HepG2 (cell line): ENCODE measurements around the gene SSBP4. TPM values are rescaled to one million over a fixed set of nuclear protein-coding genes. Genes with fewer than 3 reads are reported as not detected.
A peak's percentile ranks its signal among the peaks of the same experiment; 100 is the strongest.

ENCODE experiments used
- CBFB ChIP-seq: sonication (generic); formaldehyde crosslinking; IDR thresholded peaks from 2 replicates; pipeline ENCODE4 v1.4.0; 2020; ENCODE audit warnings: missing genetic modification reagents
- CBX2 ChIP-seq, 2 experiments: fragments of 200-600 bp in 1 of 2; sonication (generic); formaldehyde crosslinking in 1 of 2; IDR thresholded peaks; 2 replicates each; pipeline versions ENCODE4 v1.7.0 to v1.8.1; 2018 to 2022; ENCODE audit warnings: low read depth in 2 of 2, low read length in 1 of 2, mild to moderate bottlenecking in 1 of 2, missing genetic modification reagents in 1 of 2
- HOXA5 ChIP-seq: sonication (generic); formaldehyde crosslinking; IDR thresholded peaks from 2 replicates; pipeline ENCODE4 v1.4.0; 2020; ENCODE audit warnings: missing genetic modification reagents
- MAFG ChIP-seq: sonication (generic); formaldehyde crosslinking; IDR thresholded peaks from 2 replicates; pipeline ENCODE4 v1.5.1; 2020; ENCODE audit warnings: mild to moderate bottlenecking, missing genetic modification reagents
- NFYB ChIP-seq: sonication (generic); formaldehyde crosslinking; IDR thresholded peaks from 2 replicates; pipeline ENCODE4 v1.4.0; 2020; ENCODE audit warnings: missing genetic modification reagents
- NR1H2 ChIP-seq: sonication (generic); formaldehyde crosslinking; IDR thresholded peaks from 2 replicates; pipeline ENCODE4 v1.8.1; 2022; ENCODE audit warnings: low read depth, missing genetic modification reagents, borderline replicate concordance
- RXRB ChIP-seq: IDR thresholded peaks from 2 replicates; pipeline ENCODE4 v1.6.1; 2016; ENCODE audit warnings: borderline replicate concordance, missing genetic modification reagents, missing compliant biosample characterization
- YY1 ChIP-seq: IDR thresholded peaks from 2 replicates; pipeline ENCODE4 v1.6.1; 2011; ENCODE audit warnings: low read length, low read depth, moderate library complexity, mild to moderate bottlenecking; ENCODE audit not compliant: insufficient read depth, insufficient replicate concordance
- ZFP36L2 ChIP-seq: sonication (generic); formaldehyde crosslinking; IDR thresholded peaks from 2 replicates; pipeline ENCODE4 v1.4.0; 2020; ENCODE audit warnings: missing genetic modification reagents
- ZNF12 ChIP-seq: sonication (generic); formaldehyde crosslinking; IDR thresholded peaks from 2 replicates; pipeline ENCODE4 v1.5.0; 2020; ENCODE audit warnings: missing genetic modification reagents
- ZNF224 ChIP-seq: sonication (generic); formaldehyde crosslinking; IDR thresholded peaks from 2 replicates; pipeline ENCODE4 v1.5.0; 2020; ENCODE audit warnings: mild to moderate bottlenecking, missing genetic modification reagents
- ZNF446 ChIP-seq: sonication (generic); formaldehyde crosslinking; IDR thresholded peaks from 2 replicates; pipeline ENCODE4 v1.5.0; 2020; ENCODE audit warnings: mild to moderate bottlenecking, missing genetic modification reagents
- ZNF7 ChIP-seq: IDR thresholded peaks from 2 replicates; pipeline ENCODE4 v1.6.1; 2016; ENCODE audit warnings: missing biosample characterization, missing genetic modification reagents
- ZNF792 ChIP-seq: IDR thresholded peaks from 2 replicates; pipeline ENCODE4 v1.6.1; 2016
- polyA plus RNA-seq, 8 experiments: library from polyadenylated mRNA; depleted of rRNA in 3 of 8; stranded (reverse) in 7 of 8; unstranded in 1 of 8; fragments of >200 nt; fragmentation: Illumina TruSeq in 4 of 8; extraction: Trizol in 4 of 8; gene quantifications; 2 replicates each; pipeline versions ENCODE4 v1.2.1 to v1.2.3, GENCODE V29; 2011 to 2016; ENCODE audit warnings: low read depth in 4 of 8, missing spikeins in 1 of 8, mixed read lengths in 1 of 8; ENCODE audit not compliant: insufficient read depth in 1 of 8
- total RNA-seq, 5 experiments: library from RNA; depleted of rRNA; stranded (reverse); fragments of >200 nt; fragmentation: Illumina TruSeq; extraction: Trizol; gene quantifications; 2 replicates each; pipeline ENCODE4 v1.2.3, GENCODE V29; 2016; ENCODE audit warnings: low read depth in 1 of 5
- TF ChIP-seq, protein P1 (sequence below): sonication (generic); formaldehyde crosslinking; IDR thresholded peaks from 2 replicates; pipeline ENCODE4 v1.5.1; 2020; ENCODE audit warnings: missing genetic modification reagents, mild to moderate bottlenecking, borderline replicate concordance
- TF ChIP-seq, protein P2 (sequence below): sonication (generic); formaldehyde crosslinking; conservative IDR thresholded peaks from 2 replicates; pipeline ENCODE4 v1.8.0; 2022; ENCODE audit warnings: mild to moderate bottlenecking, moderate library complexity, missing genetic modification reagents
- TF ChIP-seq, protein P3 (sequence below): sonication (generic); formaldehyde crosslinking; IDR thresholded peaks from 2 replicates; pipeline ENCODE4 v1.4.0; 2020; ENCODE audit warnings: missing genetic modification reagents, mild to moderate bottlenecking, borderline replicate concordance
- TF ChIP-seq, protein P4 (sequence below): sonication (generic); formaldehyde crosslinking; IDR thresholded peaks from 2 replicates; pipeline ENCODE4 v1.4.0; 2020; ENCODE audit warnings: mild to moderate bottlenecking, missing genetic modification reagents
- TF ChIP-seq, protein P5 (sequence below): sonication (generic); formaldehyde crosslinking; IDR thresholded peaks from 2 replicates; pipeline ENCODE4 v1.5.1; 2020; ENCODE audit warnings: mild to moderate bottlenecking, missing genetic modification reagents, moderate library complexity
- TF ChIP-seq, protein P6 (sequence below): sonication (generic); formaldehyde crosslinking; IDR thresholded peaks from 2 replicates; pipeline ENCODE4 v1.8.1; 2023; ENCODE audit warnings: mild to moderate bottlenecking, missing genetic modification reagents

SSBP4 gene
- total and polyA plus RNA-seq, 2 of the 13 experiments (the other 11 are each of a cell fraction or from before 2014, with no cell fraction given): 20.8 to 39.5 TPM

DNA sequence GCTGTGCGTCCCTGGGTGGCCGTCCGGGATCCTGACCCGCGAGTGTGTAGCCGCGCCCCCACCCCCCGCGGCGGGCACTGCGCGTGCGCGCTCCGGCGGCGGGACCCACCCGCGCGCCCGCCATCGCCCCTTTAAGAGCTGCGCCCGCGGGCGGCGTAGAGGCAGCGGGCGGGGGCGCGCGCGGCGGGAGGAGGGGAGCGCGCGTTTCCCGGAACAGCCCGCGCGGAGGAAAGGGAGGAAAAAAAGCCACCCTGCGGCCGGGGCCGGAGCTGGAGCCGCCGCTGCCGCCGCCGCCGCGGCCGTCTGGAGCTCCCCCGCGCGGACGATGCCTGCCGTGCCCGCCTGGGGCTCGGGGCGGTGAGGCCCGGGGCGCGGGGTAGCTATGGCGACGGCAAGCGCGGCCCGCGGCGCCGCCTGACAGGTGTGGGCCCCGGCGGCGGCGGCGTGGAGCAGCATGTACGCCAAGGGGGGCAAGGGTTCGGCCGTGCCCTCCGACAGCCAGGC, at the start of gene SSBP4 (continued):
- TF ChIP-seq, protein P1, sequence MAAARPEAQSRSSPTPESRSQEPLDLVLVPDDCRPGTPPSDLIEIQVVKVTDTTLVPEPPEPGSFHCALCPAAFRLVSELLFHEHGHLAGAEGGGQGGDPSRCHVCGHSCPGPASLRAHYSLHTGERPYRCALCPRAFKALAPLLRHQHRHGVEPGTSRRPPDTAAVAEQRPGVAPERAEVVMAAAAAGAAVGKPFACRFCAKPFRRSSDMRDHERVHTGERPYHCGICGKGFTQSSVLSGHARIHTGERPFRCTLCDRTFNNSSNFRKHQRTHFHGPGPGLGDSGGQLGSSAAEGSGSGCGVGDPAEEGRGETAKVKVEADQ (CRISPR knock-in tag): no peak
- TF ChIP-seq, protein P2, sequence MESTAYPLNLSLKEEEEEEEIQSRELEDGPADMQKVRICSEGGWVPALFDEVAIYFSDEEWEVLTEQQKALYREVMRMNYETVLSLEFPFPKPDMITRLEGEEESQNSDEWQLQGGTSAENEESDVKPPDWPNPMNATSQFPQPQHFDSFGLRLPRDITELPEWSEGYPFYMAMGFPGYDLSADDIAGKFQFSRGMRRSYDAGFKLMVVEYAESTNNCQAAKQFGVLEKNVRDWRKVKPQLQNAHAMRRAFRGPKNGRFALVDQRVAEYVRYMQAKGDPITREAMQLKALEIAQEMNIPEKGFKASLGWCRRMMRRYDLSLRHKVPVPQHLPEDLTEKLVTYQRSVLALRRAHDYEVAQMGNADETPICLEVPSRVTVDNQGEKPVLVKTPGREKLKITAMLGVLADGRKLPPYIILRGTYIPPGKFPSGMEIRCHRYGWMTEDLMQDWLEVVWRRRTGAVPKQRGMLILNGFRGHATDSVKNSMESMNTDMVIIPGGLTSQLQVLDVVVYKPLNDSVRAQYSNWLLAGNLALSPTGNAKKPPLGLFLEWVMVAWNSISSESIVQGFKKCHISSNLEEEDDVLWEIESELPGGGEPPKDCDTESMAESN (CRISPR knock-in tag): peak; percentile 41
- TF ChIP-seq, protein P3, sequence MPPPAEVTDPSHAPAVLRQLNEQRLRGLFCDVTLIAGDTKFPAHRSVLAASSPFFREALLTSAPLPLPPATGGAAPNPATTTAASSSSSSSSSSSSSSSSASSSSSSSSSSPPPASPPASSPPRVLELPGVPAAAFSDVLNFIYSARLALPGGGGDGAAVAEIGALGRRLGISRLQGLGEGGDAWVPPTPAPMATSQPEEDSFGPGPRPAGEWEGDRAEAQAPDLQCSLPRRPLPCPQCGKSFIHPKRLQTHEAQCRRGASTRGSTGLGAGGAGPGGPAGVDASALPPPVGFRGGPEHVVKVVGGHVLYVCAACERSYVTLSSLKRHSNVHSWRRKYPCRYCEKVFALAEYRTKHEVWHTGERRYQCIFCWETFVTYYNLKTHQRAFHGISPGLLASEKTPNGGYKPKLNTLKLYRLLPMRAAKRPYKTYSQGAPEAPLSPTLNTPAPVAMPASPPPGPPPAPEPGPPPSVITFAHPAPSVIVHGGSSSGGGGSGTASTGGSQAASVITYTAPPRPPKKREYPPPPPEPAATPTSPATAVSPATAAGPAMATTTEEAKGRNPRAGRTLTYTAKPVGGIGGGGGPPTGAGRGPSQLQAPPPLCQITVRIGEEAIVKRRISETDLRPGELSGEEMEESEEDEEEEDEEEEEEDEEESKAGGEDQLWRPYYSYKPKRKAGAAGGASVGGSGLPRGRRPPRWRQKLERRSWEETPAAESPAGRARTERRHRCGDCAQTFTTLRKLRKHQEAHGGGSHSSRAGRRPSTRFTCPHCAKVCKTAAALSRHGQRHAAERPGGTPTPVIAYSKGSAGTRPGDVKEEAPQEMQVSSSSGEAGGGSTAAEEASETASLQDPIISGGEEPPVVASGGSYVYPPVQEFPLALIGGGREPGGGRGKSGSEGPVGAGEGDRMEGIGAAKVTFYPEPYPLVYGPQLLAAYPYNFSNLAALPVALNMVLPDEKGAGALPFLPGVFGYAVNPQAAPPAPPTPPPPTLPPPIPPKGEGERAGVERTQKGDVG (CRISPR knock-in tag): no peak
- TF ChIP-seq ZNF7: no peak
- TF ChIP-seq ZFP36L2: no peak
- TF ChIP-seq ZNF792: no peak
- TF ChIP-seq ZNF446 (CRISPR knock-in tag): no peak
- TF ChIP-seq RXRB (CRISPR knock-in tag): no peak
- TF ChIP-seq ZNF12 (CRISPR knock-in tag): no peak
- TF ChIP-seq, protein P4, sequence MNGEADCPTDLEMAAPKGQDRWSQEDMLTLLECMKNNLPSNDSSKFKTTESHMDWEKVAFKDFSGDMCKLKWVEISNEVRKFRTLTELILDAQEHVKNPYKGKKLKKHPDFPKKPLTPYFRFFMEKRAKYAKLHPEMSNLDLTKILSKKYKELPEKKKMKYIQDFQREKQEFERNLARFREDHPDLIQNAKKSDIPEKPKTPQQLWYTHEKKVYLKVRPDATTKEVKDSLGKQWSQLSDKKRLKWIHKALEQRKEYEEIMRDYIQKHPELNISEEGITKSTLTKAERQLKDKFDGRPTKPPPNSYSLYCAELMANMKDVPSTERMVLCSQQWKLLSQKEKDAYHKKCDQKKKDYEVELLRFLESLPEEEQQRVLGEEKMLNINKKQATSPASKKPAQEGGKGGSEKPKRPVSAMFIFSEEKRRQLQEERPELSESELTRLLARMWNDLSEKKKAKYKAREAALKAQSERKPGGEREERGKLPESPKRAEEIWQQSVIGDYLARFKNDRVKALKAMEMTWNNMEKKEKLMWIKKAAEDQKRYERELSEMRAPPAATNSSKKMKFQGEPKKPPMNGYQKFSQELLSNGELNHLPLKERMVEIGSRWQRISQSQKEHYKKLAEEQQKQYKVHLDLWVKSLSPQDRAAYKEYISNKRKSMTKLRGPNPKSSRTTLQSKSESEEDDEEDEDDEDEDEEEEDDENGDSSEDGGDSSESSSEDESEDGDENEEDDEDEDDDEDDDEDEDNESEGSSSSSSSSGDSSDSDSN: no peak; the same call in 1 of the 2 replicates
- TF ChIP-seq CBFB: peak; percentile 73
- no peak for TF ChIP-seq ZNF224 (CRISPR knock-in tag)
- TF ChIP-seq, protein P5, sequence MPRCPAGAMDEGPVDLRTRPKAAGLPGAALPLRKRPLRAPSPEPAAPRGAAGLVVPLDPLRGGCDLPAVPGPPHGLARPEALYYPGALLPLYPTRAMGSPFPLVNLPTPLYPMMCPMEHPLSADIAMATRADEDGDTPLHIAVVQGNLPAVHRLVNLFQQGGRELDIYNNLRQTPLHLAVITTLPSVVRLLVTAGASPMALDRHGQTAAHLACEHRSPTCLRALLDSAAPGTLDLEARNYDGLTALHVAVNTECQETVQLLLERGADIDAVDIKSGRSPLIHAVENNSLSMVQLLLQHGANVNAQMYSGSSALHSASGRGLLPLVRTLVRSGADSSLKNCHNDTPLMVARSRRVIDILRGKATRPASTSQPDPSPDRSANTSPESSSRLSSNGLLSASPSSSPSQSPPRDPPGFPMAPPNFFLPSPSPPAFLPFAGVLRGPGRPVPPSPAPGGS (CRISPR knock-in tag): 0 out of 2 replicates have a peak, but pooled peaks have one; percentile 1
- TF ChIP-seq NR1H2 (CRISPR knock-in tag): no peak
- TF ChIP-seq CBX2 (IDR thresholded peaks at IDR 0.05; ENCODE audit: low read depth, low read length): no peak
- no peak for TF ChIP-seq CBX2 (CRISPR knock-in tag; IDR thresholded peaks at IDR 0.05; ENCODE audit: low read depth)
- TF ChIP-seq YY1: peak; percentile 54
- TF ChIP-seq MAFG (CRISPR knock-in tag): no peak
- TF ChIP-seq HOXA5 (CRISPR knock-in tag): no peak
- TF ChIP-seq, protein P6, sequence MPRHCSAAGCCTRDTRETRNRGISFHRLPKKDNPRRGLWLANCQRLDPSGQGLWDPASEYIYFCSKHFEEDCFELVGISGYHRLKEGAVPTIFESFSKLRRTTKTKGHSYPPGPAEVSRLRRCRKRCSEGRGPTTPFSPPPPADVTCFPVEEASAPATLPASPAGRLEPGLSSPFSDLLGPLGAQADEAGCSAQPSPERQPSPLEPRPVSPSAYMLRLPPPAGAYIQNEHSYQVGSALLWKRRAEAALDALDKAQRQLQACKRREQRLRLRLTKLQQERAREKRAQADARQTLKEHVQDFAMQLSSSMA (CRISPR knock-in tag): no peak
- no peak for TF ChIP-seq NFYB (CRISPR knock-in tag)
